GM21515 (cell line): Measurements from ENCODE around the gene PRLH.
"Not testable (repeated sequence)": the region's sequence is repeated elsewhere in the genome, so short reads cannot be mapped to it uniquely, and the experiment has no call there.

ENCODE experiments used
- ATAC-seq: cut with Tn5 transposase; IDR thresholded peaks from one replicate; pipeline ENCODE4 v1.9.1; 2021; ENCODE audit not compliant: unreplicated experiment

PRLH gene

DNA sequence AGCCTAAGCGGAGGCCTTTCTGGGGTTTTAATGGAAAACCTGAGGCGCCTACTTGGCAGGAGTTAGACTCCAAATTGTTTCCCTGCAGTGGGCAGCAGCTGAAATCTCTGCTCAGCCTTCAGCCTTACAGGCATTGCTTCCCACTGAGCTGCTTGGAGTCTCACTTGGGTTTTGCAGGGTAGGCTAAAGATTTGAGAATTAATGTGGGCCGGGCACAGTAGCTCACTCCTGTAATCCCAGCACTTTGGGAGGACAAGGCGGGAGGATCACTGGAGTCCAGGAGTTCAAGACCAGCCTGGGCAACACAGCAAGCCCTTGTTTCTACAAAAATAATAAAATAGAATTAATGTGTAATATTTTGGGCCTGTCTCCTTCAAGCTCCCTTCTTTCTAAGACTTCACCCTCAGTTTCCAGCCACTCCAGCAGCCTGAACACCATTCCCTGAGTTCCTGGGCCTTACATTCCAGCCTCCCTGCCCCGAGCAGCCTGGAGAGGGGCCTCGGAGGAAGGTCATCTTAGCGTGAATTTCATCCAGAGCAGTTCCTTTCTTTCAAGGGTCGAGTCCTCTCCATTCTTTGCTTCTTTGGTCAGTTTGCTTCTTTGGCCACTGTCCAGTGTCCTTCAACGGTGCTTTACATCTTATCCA lies 33.2 kb downstream of the PRLH start:
- no peak for ATAC-seq

- no peak for ATAC-seq
Observed at GRCh38 chr2:237600205-237600846, 34.0 kb downstream of the PRLH start.

GRCh38 chr2:237601453-237602116 lies 35.2 kb downstream of the PRLH start:
- no peak for ATAC-seq

- ATAC-seq: no peak
Observed at GRCh38 chr2:237602409-237602808, 36.0 kb downstream of the PRLH start.

- no peak for ATAC-seq
Observed at GRCh38 chr2:237603049-237603717, 36.8 kb downstream of the PRLH start.

- ATAC-seq: no peak
Observed at GRCh38 chr2:237603718-237604362, 37.5 kb downstream of the PRLH start.

GRCh38 chr2:237604391-237604790 lies 38.0 kb downstream of the PRLH start:
- ATAC-seq: no peak

DNA sequence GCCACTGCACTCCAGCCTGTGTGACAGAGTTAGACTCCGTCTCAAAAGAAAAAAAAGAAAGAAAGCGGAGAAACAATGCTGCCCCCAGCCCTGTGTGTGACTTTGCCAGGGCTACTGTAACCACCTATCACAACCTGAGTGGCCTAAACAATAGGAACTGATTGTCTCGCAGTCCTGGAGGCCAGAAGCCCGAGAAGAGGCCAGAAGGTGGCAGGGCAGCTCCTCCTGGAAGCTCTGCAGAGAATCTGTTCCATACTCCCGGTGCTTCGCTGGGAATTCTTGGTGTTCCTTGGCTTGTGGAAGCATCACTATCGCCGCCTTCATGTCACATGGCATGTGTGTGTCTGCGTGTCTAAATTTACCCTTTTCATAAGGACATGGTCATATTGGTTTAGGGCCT lies 38.6 kb downstream of the PRLH start:
- no peak for ATAC-seq

DNA sequence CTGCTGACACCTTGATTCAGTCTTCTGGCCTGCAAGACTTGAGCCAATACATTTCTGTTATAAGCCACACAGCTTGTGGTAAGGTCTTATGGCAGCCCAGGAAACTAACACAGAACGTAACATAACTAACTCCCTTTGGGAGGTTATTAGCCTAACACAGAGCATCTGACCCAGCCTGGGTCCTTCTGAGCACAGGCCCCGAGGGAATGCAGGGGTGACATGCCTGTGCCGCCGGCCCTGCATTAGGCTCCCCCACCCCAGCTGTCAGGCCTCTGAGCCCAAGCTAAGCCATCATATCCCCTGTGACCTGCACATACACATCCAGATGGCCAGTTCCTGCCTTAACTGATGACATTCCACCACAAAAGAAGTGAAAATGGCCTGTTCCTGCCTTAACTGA lies 40.1 kb downstream of the PRLH start:
- not testable (repeated sequence) for ATAC-seq

- ATAC-seq: no peak
Observed at GRCh38 chr2:237612527-237613357, 46.4 kb downstream of the PRLH start.

DNA sequence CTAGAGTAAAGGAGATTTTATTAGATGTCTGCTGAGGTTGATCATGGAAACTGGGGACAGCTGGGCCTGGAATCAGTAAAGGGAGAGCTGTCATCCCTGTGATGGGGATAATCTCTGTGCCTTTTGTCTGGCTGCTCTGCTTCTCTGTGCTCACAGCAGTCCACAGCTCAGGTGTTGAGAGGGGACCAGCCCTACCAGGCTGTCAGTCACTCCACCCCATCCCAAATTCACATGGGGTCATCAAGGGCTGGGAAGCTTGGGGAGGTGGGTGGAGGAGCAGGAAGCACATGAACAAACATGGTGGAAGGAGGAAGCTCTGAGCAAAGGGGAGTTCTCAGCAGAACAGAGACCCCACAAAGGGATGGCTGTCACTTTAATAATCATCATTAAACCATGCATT lies 47.3 kb downstream of the PRLH start:
- no peak for ATAC-seq

DNA sequence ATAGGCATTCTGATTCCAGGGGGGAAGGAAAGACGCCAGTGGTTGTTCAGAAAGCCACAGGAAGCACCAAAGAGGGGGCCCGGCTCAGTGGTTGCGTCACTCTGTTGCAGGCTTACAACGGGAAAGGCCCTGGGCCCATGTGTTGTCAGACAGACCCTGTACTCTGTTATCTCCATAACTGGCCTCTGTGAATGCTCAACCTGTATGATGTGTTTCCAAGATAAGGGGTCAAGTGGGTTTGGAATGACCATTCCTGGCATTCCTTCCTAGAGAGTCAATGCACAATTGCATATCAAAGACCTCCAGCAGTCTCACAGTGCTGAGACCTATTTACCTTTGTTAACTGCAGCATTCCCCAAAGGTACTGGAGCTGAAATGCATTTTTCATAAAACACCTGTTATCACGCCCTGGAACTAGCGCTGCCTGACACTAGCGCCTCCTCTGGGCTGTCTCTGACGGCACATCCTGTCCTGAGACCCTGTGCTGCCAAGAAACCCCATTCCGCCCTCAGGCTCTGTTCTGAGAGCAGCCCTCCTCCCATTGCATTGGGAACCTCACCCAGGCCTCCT lies 47.9 kb downstream of the PRLH start:
- no peak for ATAC-seq

DNA sequence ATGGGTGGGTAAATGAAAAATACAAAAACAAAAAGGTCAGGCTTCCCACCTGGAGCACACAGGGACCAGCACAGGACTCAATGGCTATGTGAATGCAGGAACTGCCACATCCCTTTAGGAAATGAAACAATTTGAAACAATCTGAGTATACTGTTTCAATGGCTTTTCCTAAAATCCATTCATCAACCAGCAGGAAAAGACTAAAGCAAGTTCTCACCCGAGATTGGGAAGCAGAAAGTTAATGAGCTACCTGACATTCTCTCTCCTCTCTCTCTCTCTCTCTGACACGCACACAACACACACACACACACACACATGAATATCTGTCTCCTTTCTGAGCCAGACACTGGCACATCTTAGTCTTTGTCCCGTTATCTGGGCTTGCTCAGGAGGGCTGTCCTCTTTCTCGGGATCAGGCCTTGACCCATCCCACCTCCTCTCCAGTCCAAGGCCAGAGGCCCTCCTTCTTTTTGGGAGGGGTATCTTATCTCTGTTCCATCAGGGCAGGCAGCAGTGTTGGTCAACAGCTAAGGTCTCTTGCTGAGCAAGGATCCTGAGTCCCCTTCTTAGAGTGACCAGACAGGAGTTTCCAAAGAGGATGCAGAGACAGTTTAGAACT lies 49.4 kb downstream of the PRLH start:
- no peak for ATAC-seq

- no peak for ATAC-seq
Observed at GRCh38 chr2:237616373-237616733, 50.0 kb downstream of the PRLH start.
